Measurements from ENCODE around the gene CREB3L1.

CREB3L1 gene

DNA sequence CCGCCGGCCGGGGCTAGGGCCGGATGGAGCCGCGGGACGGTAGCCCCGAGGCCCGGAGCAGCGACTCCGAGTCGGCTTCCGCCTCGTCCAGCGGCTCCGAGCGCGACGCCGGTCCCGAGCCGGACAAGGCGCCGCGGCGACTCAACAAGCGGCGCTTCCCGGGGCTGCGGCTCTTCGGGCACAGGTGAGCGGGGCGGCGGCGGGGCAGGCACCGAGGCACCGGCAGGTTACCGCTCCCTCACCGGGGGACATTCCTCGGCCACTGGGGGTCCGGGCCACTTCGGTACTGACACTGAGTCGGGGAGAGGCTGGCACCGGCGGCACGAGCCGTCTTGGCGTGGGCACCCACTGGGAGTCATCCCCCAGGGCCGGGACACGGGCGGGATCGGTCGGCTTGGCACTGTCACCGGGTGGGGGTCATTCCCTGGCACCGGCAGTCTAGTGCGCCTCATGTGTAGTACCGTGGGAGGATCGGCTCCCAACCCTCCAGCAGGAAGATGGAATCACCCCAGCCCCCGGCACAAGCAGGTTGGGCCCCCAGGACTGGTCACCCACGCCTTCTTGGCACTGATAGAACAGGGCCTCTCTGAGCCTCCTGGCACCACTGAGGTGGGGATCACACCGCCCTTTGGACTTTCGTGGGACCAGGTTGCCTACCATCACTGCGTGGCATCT lies 70.3 kb downstream of the CREB3L1 start:
- no peak for DNase-seq

DNA sequence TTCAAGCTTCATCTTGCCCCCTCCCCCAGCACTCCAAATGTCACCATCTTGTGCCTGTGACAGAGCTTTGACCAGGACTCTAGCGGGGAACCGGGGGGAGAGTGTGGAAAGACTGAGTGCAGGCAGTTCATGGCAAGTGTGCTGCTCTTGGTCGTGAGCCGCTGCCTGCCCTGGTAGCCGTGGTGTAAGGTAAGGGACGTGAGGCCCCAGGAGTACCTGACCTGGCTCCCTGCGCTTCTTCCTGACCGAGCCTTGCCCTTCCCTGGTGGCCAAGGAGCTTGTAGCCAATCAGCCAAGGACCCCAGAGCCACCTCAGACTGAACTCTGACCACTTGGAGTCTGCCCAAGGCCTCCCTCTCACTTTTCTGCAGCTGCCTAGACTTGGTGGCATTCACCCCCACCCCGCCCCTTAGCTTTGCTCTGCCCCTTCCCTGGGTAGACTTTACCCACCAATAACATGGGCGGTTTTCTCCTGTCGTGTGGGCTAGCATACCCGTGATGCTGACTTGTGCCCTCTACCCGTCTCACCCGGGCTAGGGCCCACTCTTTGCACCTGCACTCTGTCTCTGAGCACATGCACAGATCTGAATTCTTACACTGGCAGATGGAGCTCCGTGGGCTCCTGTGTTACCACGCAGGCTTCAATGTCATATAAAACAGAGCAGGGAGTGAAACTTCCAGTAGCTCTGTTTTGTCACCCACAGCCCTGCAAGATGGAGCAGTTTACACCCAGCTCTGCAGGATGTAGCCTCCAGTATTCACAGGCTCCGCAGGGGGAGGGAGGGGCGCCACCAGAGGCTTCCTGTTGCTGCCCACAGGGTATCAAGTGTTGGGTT lies 71.3 kb downstream of the CREB3L1 start:
- DNase-seq, result peak; percentile 31 to 72

DNA sequence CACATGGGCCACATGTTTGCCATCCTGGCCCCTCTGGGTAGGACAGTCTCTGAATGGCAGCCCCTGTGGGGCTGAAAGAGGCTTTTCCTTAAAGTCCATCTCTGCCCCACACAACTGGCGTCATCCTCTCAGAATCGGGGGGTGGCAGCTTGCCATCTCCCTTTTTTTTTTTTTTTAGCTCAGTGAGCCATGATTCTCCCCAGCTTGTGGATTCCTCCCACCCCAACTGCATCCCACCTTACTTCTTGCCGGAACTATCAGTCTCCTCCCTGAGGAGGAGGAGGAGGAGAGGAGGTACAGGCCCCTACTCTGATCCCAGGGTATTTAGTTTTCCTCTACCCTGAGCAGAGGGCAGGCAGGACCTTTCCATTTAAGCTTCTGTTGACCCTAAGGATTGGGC lies 73.2 kb downstream of the CREB3L1 start:
- DNase-seq, result no peak

DNA sequence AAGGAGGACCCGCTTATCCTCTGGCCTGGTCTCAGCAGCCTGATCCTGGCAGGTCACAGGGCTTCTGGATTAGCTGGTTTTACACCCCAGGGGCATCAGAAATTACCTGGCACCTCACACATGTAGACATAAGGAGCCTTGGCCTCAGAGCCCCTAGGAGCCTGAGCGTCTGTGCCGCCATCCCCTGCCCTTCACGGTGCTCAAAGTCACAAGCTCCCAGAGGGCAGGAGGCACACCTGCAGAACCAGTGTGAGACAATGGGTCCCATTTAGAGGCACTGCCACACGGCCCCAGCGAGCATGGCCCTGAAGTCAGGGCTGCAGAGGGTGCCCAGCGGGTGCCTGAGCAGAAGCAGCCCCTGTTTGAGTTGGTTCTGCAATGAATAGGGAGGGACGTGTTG lies 73.7 kb downstream of the CREB3L1 start:
- no peak for DNase-seq

DNA sequence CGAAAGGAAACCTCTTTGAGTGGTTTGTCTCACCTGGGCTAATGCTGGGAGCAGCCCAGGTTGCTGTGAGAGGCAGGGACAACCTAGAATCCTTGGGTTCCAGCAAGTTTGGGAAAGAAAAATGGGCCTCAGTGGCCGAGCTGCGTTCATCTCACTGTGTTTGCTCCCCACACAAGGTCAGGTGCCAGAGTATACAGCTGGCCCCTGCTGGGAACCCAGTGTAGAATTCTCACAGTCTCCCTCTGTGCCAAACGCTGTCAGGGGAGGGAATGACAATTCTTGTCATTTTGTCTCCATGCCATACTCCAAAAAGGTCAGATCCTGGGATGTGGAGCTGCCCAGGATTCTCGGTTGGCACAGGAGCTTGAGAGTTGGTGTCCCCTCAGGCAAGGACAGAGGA lies 74.1 kb downstream of the CREB3L1 start:
- no peak for DNase-seq

DNA sequence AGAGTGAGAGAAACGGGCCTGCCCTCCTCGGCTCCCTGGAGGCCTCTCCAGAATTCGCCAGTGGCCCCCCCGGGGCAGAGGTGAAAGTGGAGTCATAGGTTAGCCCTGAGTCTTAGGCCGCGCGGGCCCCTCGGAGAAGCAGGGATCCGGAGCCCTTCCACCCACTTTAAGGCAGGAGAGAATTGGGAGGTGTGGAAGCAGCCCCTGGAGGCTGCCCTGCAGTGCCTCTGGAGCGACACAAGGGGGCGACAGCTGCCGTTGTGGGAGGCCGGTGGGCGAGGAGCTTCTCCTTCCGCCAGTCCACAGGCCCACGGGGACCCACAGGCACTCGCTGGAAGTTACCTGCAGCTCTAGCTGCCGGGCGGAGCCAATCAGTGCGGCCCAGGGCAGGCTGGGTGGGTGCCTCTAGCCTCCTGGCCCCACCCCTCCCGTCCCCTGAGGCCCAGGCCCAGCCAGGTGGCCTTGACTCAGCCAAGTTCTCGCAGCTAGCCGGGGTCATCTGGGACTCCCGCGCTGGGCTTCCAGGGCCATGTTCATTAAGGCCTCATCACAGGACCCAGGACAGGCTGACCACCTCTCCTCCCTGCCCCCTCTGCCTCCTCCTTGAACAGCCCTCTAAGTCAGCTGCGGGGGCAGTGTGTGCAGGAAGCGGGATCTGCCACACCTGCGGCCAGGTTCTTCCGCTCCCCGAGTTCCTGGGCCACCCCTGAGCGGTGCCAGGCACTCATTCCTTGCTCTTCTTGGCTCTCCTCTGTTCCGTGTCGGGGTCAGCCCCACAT lies 74.8 kb downstream of the CREB3L1 start:
- DNase-seq, result peak; percentile 76 to 89

DNA sequence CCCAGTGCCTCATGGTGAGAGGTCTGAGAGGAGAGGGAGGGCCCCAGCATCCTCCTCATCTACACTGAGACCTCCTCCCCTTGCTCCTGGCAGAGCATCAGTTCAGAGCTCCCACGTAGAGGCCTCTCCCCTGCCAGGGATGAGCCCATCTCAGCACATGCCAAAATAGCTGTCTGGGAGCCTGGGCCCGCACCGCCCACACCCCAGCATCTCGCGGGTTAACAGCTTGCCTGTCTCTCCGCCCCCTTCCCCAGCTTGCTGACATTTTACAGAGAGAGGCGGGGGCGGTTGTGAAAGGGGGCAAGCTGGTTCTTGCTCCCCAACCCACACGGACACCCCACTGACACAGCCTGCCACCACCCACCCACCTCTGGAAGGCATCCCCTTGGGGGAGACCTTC lies 76.2 kb downstream of the CREB3L1 start:
- DNase-seq, result no peak

DNA sequence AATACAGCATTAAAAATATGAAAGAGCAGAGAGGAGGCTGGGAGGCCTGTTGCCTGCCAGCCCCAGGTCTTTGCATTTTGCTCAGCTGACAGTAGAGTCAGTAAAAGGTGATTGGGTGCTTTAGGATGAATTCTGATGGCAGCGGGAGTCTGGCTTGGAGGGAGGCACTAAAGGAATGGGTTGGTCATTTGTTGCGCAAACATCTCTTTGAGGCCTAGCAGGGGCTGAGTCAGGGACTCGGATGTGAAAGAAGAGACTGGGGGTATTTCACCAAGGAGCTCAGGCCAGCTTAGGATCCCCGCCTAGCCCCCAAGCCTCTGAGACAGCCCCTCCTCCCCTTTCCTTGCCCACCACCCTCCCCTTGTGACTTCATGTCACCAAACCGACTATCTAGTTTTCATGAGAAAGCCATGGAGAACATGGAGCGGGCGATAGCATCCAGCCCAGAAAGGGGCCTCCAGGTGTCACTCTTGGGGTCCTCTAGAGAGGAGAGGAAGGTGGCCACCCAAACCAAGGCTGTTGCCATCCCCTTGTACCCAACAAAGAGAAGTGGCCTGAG lies 79.5 kb downstream of the CREB3L1 start:
- DNase-seq, result no peak

DNA sequence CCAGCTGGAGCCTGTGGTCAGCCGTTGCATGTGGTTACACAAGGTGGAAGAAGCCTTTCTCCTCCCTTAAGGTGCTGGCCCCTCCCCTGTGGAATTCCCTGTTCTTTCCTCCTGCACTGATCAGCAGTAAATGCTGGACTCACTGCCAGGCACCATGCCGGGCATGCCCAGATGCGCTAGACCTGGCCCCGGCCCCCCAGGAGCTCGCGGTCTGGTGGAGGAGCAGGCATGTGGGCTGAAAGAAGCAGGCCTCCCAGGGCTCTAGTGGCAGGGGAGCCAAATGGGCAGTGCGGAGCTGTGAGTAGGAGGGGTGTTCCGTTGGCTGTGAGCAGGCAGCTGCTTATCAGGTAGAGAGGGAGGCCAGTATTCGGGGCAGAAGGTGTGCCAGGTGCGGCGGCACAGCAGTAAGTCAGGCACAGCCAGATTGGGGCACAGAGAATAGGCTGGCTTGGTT lies 80.0 kb downstream of the CREB3L1 start:
- DNase-seq, result no peak

DNA sequence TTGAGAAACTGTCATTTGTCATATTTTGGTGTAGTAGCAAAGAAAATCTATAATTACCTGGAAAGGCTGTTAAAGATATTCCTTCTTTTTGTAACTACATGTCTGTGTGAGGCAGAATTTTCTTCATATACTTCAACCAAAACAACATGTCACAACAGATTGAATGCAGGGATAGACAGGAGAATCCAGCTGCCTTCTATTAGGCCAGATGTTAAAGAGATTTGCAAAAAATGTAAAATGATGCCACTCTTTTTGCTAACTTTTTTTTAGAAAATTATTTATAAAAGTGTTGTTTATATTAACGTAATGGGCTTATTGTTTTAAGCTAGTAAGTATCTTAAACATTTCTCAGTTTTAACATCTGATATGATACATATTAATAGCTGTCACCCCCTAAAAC lies 82.5 kb downstream of the CREB3L1 start:
- no peak for DNase-seq

DNA sequence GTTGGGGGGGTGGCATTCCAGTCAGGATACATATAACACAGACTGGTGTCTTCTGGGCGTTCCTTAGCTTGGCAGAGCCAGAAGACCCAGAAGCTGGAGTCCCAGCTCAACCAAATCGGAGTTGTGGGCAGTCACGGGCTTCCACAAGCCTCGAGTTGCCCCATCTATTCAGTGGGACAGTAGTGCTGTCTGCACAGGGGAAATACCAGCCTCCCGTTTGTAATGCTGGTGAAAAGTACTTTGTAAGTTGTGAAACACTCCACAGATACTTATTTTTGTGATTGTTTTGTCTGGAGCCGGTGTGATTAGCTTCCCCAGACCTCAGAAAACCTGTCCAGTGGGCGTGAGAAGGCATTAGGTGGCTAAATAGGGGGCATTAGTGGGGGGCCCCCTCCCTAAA lies 83.4 kb downstream of the CREB3L1 start:
- no peak for DNase-seq

DNA sequence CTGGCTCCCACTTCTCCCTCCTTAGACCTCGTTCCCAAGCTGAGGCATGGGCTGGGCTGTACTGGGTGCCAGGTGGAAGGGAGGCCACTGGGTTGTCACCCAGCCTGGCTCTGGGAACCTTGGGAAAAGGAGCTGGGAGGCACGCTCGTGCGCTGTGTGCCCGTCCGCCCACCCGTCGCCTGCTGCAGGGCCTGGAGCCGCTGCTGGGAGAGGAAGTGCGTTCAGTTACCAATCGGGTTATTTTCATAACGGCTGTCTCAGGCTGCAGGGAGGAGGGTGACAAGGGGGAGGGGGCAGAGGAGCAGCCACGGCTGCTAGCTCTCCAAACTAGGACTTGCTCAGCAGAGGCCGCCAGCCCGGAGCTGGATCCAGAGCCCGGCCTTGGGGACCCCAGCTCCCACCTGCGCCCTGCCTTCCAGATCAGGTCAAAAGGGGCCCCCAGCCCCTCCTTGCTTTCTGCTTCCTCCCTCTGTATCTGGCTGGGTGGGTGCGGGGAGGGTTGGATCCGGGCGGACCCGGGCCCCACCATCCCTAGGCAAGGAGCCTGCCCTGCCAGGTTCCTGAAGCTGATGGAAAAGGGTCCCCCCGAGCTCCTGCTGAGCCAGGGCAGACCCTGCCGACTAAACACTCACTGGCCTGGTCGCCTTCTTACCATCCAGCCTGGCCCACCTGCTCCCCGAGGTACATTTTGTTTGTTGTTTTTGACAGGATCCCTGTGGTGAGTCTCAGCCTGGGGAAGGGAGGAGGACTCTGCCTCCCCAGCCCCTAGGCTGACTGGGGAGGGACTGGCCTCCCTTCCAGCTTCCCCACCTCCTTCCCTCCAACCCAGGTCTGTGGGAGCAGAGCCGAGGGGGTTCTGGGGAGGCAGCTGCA lies 84.1 kb downstream of the CREB3L1 start:
- DNase-seq, result peak; percentile 59 to 63

DNA sequence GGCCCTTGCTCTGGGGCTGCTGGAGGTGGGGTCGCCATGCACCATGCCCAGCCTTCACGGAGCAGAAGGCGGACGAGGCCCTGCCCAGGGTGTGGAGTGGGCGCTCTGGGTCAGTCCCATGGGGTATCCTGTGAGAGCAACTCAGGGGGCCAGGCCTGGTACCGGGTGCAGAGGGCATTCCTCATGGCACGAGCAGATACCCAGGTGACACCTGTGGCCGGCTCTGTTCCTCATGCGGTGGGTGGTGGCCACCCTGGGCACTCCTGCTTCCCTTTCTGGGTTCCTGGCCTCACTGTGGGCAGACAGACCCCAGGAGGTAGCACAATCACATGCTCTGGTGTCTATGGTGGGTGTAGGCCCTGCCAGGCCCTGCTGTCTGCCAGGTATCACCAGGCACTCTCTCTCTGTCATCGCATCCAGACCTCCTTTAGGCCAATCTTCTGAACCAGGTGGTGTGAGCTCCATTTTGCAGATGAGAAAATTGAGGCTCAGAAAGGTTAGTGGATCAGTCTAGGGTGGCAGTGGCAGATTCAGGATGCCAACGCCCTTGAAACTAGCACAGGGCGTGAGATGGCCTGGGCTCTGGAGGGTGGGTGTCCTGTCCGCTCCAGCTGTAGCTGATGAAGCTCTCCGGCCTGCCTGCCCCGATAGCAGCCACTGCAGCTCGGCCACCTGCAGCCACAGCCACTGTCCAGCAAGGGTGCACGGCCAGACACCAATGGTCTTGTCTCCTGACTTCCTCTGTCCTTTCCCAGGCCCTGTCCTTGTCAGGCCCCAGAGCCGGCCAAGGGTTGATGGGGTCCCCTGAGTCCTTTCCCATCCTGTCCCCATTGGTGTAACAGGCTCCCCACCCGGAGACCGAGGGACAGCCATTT lies 84.9 kb downstream of the CREB3L1 start:
- no peak for DNase-seq

DNA sequence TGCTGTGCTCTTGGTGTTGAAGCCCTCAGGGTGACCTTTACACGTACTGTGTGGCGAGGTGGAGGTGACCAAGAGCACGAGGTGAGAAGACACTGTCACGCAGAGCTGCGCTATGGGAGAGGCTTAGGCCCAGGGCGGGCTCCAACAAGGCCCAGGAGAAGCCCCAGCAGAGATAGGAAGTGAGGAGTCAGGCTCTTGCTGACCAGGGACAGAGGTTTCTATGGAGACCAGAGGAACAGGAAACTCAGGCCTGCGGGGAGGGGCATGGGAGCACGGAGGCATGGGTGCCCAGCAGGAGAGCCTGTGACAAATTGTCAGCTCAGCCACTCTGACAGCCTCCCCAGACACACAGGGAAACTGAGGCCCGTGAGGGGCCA lies 85.6 kb downstream of the CREB3L1 start:
- peak in 1 of 2 donors; percentile 43 for DNase-seq

DNA sequence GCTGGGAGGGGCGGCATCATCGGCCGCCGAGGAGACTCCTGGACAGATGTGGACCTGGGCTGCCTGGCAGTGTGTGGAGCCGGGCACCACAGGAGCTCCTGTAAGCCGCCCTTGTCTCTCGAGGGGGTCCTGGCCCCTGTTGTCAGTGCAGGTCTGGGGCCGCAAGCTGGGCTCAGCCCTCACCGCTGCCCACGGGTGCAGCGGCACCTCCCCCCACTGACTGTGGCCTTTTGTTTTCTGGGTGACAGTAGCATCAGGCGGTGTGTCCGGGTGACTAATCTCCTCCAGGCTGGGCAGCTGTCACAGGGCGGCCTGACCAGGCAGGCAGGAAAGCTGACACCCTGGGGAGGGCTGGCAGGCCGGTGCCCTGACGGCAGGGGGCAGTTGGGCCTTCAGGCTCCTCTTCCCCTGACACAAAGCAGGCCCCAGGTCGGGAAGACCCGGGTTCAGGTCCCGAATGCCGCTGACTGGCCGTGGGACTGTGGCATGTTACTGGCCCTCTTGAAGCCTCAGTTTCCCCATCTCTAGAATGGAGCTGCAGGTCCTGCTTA lies 86.1 kb downstream of the CREB3L1 start:
- no peak for DNase-seq

DNA sequence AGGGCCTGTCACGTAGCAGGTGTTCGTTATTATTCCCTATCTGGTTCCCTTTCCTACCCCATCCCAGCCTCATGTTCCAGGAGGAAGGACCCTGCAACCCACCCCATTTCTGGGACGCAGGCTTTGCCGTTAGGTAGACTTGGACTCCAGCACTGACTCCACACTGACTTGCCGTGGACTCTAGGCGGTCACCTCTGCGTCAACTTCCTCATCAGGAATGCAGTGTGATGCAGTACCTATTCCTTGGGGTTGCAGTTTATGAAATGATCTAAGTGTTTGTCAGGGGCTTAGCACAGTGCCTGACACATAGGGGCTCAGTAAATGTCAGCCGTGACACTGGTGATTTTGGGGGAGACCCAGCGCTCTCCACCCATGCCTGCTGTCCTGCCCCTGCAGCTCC lies 86.6 kb downstream of the CREB3L1 start:
- DNase-seq, result no peak

DNA sequence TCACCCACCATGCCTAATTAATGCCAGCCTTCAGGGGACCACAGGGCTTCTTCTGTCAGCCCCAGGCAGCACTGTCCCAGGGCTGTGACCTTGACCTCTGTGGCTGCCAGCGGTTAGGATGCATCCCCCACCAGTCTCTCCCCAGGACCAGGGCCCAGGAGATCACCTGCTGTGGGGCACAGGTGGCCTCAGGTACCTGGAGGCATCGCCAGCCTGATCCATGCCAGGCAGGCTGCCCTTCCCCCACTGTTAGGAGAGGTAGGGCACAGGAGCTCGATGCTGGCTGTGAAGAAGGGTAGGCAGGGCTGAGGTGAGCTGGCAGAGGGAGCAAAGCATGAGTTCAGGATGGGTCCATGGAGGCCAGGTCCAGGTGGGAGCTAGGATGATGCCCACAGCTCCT lies 87.3 kb downstream of the CREB3L1 start:
- no peak for DNase-seq

DNA sequence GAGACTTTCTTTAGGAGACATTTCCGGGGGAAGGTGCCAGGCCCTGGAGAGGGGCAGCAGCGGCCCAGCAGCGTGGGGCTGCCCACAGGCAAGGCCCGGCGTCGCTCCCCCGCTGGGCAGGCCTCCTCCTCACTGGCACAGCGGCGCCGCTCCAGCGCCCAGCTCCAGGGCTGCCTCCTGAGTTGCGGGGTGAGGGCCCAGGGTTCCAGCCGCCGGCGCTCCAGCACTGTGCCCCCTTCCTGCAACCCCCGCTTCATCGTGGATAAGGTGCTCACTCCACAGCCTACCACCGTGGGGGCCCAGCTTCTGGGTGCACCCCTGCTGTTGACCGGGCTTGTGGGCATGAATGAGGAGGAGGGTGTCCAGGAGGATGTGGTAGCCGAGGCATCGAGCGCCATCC lies 88.8 kb downstream of the CREB3L1 start:
- DNase-seq, result no peak

DNA sequence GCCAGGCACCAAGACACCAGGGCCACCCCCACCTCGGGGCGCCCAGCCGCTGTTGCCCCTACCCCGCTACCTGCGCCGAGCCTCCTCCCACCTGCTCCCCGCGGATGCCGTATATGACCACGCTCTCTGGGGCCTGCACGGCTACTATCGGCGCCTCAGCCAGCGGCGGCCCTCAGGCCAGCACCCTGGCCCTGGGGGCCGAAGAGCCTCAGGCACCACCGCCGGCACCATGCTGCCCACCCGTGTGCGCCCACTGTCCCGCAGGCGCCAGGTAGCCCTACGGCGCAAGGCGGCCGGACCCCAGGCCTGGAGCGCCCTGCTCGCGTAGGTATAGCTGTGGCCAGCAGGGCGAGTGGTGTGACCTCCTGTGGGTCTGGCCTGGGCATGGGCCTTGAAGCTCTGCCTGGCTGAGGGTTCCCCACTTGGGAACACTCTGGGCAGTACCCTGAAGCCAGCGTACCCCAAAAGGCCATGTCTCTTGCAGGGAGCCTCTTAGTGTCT lies 89.2 kb downstream of the CREB3L1 start:
- no peak for DNase-seq

DNA sequence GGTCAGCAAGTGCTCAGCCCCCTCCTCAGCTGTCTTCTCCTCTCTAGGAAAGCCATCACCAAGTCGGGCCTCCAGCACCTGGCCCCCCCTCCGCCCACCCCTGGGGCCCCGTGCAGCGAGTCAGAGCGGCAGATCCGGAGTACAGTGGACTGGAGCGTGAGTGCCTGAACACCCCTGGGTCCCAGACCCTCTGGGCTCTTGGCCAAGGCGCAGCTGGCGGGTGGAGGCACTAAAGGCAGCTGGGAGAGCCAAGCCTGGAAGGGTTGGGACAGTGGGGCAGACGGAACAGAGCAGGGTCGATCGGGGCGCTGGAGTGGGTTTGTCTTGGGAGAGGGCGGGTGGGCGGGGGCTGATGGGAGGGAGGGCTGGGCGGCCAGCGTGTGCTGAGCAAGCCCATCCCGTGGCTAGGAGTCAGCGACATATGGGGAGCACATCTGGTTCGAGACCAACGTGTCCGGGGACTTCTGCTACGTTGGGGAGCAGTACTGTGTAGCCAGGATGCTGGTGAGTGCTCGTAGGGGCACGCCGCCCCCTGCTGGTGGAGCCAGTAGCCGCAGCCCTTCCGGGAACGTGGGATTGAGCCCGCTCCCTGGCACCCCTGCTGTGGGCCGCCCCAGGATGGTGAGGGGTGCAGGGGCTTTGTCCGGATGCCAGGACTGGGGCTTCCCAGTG lies 89.9 kb downstream of the CREB3L1 start:
- peak; percentile 67 to 81 for DNase-seq
